T47D (cell line): Measurements from ENCODE around the gene PAGE5.

ENCODE experiments used
- DNase-seq, 2 experiments: peaks; one replicate each; pipeline versions ENCODE4 v3.0.0 to v3.0.0-alpha.2; 2011 to 2012; ENCODE audit warnings: low read depth in 1 of 2, low spot score in 1 of 2
- JUND ChIP-seq: IDR thresholded peaks from 2 replicates; pipeline ENCODE4 v1.6.1; 2012; ENCODE audit warnings: low read depth
- in situ Hi-C: cut with HindIII; loops from 2 replicates; pipeline ENCODE4 v1.10.0; 2016; ENCODE audit warnings: low sequenced_read_pairs, low pct_unique_long_range_greater_than_20kb

Gene PAGE5

GRCh38 chrX:55220119-55220794 is at the start of gene PAGE5:
PAGE5 (plus strand) TSS chrX:55220346; CDS start chrX:55221383, 1,037 bp downstream.
- in situ Hi-C loops: no loop called here
- no peak for TF ChIP-seq JUND
- no peak for DNase-seq

GRCh38 chrX:55187281-55187680 is 32.9 kb upstream of the PAGE5 start:
- in situ Hi-C loops: no loop called here
- no peak for TF ChIP-seq JUND
- DNase-seq: no peak

GRCh38 chrX:55196688-55197087 is 23.5 kb upstream of the PAGE5 start:
- in situ Hi-C loops: no loop called here
- no peak for TF ChIP-seq JUND
- no peak for DNase-seq

GRCh38 chrX:55201930-55202579 is 18.1 kb upstream of the PAGE5 start:
- in situ Hi-C loops: no loop called here
- no peak for TF ChIP-seq JUND
- peak in 1 of 2 experiments; percentile 52 for DNase-seq

- TF ChIP-seq JUND: no peak
- DNase-seq: no peak
- in situ Hi-C loops: no loop called here
Observed at GRCh38 chrX:55206162-55206941, 13.8 kb upstream of the PAGE5 start.

GRCh38 chrX:55210931-55211677 is 9.0 kb upstream of the PAGE5 start:
- DNase-seq: peak in 1 of 2 experiments; percentile 30
- in situ Hi-C loops: no loop called here
- TF ChIP-seq JUND: no peak

GRCh38 chrX:55213381-55213780 is 6.8 kb upstream of the PAGE5 start:
- no peak for TF ChIP-seq JUND
- in situ Hi-C loops: no loop called here
- no peak for DNase-seq

- in situ Hi-C loops: no loop called here
Observed at GRCh38 chrX:55240788-55241340, 20.7 kb downstream of the PAGE5 start.

GRCh38 chrX:55253528-55253927 is 33.4 kb downstream of the PAGE5 start:
- DNase-seq: no peak
- TF ChIP-seq JUND: no peak
- in situ Hi-C loops: no loop called here

More at GRCh38 chrX:55240788-55241340, 20.7 kb downstream of the PAGE5 start:
- no peak for TF ChIP-seq JUND
- no peak for DNase-seq

GRCh38 chrX:55260806-55261205 is 40.7 kb downstream of the PAGE5 start:
- TF ChIP-seq JUND: no peak
- in situ Hi-C loops: no loop called here
- DNase-seq: no peak

- no peak for TF ChIP-seq JUND
- DNase-seq: no peak
- in situ Hi-C loops: no loop called here
Observed at GRCh38 chrX:55264816-55265215, 44.7 kb downstream of the PAGE5 start, which contains the start of gene PAGE3. PAGE3 (minus strand) TSS chrX:55264916; CDS start chrX:55263903, 1,013 bp downstream.
